COLO668 (cell line): ENCODE results near the gene AGAP9.
"Not testable (repeated sequence)": the region's sequence is repeated elsewhere in the genome, so short reads cannot be mapped to it uniquely, and the experiment has no call there.

Source experiments
- DNase-seq: peaks from one replicate; lab custom pipeline; 2025; ENCODE audit not compliant: unreplicated experiment; lab: John Stamatoyannopoulos, UW

Gene AGAP9

GRCh38 chr10:47458466-47459154, 64.8 kb downstream of the AGAP9 start:
- DNase-seq: no peak

GRCh38 chr10:47457826-47458225, 65.6 kb downstream of the AGAP9 start:
- DNase-seq: no peak

- no peak for DNase-seq
Measured at GRCh38 chr10:47457528-47457820, 66.0 kb downstream of the AGAP9 start.

- DNase-seq: no peak
Measured at GRCh38 chr10:47456794-47457527, 66.5 kb downstream of the AGAP9 start.

- no peak for DNase-seq
Measured at GRCh38 chr10:47456079-47456785, 67.2 kb downstream of the AGAP9 start.

- not testable (repeated sequence) for DNase-seq
Measured at GRCh38 chr10:47455350-47456078, 67.9 kb downstream of the AGAP9 start.

GRCh38 chr10:47454780-47455058, 68.7 kb downstream of the AGAP9 start:
- no peak for DNase-seq

- no peak for DNase-seq
Measured at GRCh38 chr10:47454008-47454779, 69.2 kb downstream of the AGAP9 start.

GRCh38 chr10:47453141-47454007, 70.1 kb downstream of the AGAP9 start:
- no peak for DNase-seq

GRCh38 chr10:47452495-47453140, 70.8 kb downstream of the AGAP9 start:
- peak; percentile 69 for DNase-seq

GRCh38 chr10:47451998-47452494, 71.4 kb downstream of the AGAP9 start:
- no peak for DNase-seq
